RKO (cell line): Measurements from ENCODE around the gene ADAMTS17.
"Not testable (repeated sequence)": the region's sequence is repeated elsewhere in the genome, so short reads cannot be mapped to it uniquely, and the experiment has no call there.

Experiments
- DNase-seq: peaks from one replicate; pipeline ENCODE4 v3.0.0-alpha.2; 2016; ENCODE audit warnings: low spot score

Gene ADAMTS17

DNA sequence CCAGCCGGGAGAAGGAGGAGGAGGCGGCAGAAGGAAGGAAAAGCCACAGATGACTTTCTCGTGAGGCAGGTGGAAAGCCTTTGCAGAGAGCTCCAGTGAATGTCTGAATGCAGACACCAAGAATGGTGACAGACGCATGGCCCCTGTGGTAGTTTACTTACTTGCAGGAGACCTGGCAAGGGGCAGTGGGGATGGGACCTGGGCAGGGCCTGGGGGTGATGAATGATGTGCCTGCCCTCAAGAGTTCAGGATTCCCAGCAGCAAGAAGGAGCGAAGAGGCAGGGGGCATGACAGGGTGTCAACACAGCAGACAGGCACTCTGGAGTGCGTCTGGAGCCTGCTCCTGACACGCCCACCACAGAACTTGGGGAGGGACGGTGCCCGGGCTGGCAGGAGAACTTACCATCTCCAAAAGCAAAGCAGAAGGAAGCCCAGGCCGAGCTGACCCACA is 348.1 kb downstream of the ADAMTS17 start:
- DNase-seq = no peak

DNA sequence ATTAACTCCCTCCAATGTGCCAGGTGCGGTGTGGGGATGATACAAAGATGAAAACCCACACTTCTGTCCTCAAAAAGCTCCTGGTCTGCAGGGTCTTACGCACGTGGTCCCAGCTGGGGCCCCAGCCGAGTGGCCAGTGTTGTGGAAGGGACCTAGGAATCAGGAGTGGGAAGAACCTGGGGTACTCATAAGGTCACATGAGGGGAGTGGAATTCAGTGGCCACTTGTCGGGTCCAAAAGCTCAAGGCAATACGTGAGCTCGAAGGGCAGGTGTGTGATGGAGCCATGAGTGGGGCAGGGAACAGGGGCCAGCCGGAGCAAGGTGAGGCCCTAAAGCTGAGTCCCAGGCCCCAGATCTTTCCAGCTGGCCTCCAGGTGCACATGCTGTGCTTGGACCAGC is 348.5 kb downstream of the ADAMTS17 start:
- DNase-seq = no peak

DNA sequence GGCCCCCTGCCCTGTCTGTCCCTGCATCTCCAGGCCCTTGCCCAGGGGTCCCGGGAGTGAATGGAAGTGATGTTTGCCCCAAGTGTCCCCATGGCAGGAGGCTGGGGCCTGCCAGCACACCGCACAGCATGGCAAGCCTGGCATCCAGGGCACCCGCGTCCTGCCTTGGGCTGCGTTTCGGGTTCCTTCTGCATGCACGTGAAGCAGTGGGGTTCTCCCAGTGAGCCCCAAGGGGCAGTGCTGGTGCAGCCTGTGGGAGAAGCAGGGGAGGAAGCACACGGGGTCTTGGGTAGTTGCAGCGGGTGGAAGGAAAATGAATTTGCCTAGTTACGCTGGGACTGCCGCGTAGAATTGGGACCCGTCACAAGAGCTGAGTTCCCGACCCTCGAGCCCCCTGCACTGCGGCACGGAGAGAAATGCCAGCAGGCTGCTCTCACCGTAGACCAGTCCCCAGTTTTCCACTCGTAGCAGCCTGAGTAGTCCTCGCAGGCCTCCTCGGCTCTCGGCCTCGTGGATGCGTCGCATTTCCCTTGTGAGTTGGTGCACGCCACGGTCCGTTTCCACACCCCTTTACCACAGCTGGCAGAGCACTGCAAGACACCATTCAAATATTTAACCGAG is 349.1 kb downstream of the ADAMTS17 start:
- no peak for DNase-seq

DNA sequence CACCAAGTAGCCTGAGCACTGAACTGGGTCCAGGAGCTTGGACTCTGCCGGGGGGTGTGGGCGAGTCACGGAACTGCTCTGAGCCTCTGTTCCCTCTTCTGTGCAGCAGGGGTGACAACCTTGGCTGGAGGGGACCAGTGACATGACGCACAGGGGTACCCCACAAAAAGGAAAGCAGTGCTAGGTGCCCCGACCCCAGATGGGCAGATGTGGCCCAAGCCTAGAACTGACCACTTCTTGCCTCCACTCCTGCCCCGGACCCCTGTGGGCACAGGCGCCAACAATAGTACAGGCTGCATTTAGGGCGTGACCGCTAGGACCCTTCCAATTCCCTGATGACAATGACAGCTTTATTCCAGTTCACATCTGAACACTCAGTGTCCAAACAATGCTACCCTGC is 352.7 kb downstream of the ADAMTS17 start:
- DNase-seq = no peak

DNA sequence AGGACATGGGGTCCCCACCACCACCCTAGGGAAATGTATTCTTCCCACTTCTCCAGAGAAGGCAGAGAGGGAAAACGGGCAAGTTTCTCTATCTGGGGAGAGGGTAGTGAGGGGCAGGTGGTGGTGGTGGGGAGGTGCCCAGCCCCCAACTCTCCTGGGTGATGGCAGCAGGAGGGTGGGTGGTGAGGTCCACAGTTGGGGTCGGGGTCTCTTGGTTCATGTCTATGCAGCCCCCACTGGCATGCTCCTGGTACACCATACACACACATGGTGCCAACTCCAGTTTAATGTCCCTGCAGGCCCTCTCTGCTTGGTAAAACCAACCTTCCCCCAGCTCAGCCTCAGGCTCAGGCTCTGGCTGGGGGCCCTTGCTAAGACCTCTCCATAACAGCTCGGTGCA is 354.1 kb downstream of the ADAMTS17 start:
- DNase-seq = no peak

DNA sequence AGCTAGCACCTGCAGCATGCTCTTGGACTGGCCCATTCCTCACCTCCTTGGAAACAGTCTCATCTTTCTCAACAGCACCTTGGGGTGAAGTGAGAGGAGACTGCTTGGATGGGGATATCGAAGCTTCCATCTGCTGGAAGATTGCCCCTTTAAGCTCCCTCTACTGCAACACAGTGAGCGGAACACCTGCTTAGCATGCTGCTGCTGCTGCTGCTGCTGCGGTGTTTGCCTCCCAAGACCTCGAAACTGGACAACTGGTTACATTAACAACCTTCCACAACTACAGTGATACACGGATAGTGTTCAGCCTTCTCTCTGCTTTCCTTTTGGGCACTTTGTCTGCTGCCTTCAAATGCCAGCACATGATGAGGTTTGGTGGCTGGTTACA is 354.7 kb downstream of the ADAMTS17 start:
- no peak for DNase-seq

DNA sequence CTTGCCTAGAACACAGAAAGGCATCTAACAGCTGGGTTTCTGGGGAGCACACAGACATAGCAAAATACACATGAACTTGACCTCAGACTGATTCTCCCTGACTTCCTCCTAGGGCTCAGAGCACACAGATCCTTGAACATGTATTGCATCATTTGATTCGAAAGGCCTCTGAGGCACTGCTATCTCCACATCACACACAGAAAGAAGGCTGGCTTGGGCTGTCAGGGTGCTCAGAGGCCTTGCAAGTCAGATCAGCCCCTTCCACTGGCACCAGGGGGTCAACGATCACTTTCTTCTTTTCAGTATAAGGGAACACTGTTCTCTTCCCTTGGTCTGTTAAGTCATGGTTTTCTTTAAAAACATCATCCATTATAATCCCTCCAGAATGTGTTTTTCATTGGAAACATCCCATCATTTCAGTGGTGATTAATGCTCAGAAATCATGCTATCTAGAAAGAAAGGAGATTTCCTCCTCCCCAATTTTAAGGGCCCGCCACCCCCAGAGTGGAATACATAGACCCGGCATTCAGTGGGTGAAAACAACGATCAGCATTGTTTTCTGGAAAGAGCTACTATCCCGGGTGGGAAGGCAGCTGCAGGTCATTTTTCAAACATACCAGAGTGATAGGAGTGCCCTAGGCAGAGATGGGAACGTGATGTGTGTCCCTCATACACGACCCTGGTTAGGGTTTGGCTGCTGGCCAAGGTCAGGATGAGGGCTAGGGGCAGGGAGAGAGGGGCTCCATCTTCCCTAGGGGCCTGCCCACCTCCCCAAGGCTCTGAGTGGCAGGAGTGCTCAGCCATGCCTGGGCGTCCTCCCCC is 355.3 kb downstream of the ADAMTS17 start:
- no peak for DNase-seq

DNA sequence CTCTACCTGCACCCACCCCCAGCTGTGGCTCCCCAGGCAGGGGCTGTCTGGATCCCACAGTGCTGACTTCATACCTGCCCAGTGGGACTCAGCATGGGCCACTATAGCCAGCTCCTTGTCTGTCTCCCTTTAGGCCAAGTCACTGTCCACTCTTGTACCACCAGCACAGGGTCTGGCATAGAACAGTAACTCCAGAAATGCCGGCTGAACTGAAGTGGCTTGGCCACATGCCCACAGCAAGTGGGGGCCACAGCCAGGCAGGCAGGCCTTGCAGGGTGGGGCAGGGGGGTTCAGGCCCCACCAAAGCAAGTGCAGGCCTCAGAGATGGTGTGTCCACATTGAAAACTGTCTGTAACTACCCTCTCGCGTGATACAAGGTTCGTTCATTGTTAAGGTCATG is 355.9 kb downstream of the ADAMTS17 start:
- no peak for DNase-seq

DNA sequence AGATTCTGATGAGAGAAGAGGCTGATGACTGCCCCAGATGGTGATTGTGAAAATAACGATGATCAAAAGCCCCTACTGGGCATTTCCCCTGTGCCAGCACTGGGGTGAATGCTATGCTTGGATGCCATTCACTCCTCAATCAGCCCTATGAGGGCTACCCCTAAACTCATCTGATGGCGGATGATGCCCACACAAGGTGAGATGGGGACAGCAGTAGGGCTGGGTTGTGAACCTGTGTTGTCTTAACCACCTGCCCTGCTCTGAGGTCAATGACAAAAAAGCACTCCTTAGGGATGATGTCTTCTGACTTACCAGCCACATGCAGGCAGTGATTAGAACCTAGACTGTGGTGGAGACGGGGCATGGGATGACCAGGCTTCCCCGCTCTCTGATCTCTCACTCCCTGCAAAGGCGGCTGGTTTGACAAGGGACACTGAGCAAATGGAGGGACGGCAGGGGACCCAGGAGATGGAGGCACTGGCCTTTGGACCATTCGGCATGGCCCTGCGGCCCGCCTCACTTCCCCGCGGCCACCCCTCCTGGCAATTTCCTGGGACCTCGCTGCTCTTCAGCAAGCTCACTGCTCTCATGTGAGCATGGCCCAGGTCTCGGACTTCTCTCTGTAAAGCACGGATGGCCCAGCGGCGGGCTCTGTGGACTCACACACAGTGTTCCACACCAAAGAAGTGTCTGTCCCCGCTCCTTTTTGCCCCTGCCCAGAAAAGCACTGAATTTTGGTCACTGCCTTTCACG is 357.1 kb downstream of the ADAMTS17 start:
- no peak for DNase-seq

DNA sequence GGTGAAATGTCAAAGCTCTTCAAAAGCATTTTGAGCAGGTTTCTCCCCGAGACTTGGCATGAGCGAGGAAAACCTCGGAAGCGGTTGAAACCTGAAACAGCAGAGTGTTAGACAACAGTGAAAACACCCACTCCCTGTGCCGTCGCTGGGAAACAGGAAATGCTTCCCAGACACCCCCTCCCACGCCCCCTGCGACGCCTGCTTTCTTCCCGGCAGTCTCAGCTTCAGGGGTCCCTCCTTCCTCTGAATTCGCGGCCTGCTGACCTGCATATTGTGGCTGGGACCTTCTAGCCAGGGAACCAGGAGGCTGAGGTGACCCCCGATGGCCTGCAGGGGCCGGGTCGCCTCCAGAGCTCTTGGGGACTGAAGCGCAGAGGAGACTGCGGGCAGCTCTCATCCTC is 357.9 kb downstream of the ADAMTS17 start:
- no peak for DNase-seq

DNA sequence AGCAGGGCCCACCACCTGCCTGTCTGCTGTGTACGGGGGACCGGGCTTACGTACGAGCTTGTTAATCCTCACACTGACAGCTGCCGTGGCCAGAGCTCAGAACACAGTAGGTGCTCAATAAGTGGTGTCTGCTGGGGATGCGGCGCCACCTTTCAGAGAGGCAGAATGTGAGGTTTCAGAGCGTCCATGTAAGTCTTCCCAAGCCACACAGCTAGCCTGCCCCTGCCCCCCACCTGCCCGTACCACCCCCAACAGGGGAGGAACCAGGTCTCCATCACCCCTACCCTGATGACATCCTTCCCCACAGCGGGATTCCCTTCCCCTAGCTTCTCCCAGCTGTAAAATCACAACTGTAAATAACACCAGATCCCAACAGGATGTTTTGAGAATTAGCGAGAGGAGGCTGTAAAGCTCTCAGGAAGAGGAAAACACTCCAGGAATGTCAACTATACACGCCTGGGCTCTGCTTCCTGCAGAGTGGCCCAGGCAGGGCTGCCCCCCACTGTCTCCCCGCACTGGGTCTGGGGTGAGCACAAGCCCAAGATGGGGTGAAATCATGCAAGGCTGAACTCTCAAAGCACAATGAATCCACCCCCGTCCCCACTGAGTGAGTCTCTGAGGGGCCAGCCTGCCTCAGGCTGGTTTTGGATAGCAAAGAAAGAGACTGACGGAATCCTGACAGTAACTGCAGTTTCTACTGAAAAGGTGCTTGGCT is 358.4 kb downstream of the ADAMTS17 start:
- DNase-seq = no peak

DNA sequence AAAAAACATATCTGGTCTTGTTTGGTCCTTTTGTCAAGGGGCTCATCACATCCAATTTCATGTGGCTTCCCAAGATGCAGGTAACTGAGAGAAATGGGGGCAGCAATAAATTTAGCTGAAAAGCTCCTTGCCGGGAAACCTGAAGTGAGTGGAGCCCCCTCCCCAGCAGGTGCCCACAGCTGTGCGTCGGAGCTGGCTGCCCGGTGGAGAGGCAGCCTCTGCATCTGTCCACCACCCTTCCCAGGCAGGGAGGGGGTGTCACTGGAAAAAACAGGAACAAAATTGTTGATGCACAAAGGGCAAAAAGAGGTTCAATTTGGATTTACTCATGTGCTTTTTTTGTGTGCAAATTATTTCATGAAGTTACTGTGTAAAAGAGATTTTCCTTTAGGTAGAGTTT is 359.1 kb downstream of the ADAMTS17 start:
- no peak for DNase-seq

DNA sequence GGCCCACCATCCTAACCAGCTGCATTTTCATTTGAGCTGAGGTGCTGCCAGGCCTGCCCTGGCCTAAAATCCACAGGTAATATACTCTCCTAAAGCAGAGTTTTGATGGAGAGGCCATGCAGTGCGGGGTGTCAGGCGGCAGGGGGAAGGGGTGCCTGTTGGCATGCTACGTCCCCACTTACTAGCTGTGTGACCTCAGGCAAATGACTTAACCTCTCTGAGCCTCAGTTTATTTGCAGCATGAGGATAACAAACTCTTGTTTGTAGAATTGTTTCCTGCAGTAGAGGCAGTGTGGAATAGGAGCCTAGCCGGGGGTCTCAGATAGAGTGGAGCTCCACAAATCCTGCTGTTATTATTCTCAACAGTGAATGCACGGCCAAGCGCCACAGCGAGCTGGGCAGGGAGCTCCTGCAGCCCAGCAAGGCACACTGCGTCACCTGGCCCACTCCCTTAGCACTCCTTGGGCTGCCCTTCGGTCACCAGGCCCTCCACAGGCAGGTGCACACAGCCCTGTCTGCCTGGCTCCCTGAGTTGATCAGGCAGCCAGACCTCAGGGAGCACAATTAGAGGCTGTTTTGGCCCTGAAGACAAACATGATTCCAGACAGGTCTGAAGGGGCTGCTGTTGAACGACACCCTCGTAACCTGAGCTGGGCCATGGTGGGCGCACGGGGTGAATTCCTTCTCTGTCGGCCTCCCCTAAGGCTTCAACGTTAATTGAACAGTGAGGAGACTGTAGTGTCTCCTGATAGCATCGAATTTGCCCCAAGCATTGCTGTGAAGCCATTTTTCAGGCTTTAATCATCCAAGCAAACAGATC is 359.7 kb downstream of the ADAMTS17 start:
- DNase-seq = no peak

DNA sequence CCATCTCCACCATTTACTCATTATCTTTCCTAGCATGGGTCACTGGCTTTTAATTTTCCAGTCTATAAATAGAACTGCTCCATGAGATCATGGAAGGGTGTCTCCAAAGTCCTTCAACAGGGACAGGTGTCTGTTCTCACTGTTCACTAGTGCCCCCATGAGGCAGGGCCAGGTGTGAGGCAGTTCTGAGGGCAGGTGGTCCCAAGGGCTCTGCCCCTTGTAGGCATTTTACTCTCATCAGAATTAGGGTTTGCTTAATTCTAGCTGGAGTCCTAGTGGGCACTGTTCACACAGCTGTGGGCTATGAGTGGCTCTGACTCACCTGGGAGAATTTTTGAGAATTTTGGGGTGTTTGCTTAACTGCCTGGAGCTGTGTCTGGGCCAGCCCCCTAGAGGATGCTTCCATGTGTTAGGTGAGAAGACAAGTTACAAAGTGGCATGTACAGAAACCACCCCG is 360.6 kb downstream of the ADAMTS17 start:
- DNase-seq = peak; percentile 1

DNA sequence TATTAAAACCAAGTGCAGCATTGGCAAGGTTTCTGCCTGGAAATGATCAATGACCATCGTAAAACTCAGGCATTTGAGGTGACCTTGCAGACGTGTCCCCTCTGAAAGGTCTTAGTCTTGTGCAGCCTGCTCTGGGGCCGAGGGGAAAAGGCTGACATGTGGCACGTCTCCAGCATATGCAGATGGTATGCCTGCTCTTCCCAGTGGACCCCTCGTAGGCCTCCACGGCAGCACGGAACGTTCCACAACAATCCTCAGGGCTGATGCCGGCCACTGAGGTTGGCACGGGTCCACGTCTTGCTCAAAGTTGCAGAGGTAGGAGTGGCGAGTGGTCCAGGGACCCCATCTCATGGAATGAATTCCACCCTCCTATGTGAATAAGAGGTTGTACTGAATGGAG is 361.0 kb downstream of the ADAMTS17 start:
- no peak for DNase-seq

DNA sequence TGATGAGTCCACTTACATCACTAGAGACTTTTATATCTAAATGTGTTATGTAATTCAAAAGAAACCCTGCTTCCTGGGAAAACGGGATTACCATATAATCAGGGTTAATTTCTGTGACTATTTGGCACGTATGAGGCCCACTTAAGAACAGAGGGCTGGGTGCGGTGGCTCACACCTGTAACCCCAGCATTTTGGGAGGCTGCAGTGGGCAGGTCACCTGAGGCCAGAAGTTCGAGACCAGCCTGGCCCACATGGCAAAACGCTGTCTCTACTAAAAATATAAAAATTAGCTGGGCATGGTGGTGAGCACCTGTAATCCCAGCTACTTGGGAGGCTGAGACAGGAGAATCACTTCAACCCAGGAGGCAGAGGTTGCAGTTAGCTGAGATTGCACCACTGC is 361.9 kb downstream of the ADAMTS17 start:
- not testable (repeated sequence) for DNase-seq

DNA sequence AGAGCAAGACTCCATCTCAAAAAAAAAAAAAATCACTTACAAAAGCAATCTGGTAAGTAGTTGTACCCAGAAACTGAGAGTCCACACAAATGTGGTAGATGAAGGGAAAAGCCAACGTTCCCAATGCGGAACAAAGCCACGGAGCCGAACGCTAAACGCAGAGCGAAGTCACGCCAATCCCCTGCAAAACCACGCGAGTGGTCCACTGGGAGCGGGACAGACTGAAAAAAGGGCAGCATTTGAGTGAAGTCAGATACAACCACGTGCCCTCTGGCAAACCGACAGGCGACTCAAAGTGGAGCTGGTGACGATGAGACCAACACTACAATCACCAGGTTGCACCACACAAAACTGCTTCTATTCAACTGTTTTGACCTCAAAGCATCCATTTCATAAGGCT is 362.4 kb downstream of the ADAMTS17 start:
- DNase-seq = no peak

DNA sequence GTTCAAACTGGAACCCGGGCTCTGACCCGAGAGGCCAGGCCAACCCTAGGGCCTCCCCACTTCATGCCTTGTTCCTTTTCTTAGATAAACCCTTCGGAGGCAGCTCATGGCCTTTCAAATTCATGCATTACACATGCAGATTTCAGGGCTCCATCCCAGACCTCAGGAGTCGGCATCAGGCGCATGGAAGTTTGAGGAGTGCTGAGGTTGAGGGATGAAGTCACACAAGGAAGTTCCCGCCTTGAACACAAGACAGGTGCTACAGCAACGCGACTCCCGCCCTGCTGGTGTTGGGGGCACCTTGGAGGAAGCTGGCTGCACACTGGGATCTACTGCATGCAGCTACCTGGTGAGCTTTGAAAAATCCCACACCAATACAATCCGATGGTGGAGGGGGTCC is 363.3 kb downstream of the ADAMTS17 start:
- no peak for DNase-seq

DNA sequence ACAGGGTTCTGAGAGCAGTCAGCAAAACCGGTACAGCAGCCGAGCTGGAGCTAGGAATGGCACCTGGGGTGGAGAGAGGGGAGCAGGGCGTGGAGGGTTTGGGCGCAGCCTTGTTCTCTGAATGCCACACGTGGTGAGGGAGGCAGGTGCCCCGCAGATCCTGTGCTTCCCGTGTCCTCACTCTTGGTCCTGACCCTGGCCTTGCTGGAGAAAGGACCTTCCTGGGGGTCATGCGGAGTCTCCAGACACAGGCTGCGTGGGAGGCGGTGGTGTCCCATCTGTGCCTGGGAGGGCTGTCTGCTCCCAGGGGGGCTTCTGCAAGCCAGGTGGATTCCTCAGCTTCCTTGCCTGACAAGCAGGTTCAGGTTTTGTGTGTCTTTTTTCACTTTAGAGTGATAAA is 363.8 kb downstream of the ADAMTS17 start:
- no peak for DNase-seq

DNA sequence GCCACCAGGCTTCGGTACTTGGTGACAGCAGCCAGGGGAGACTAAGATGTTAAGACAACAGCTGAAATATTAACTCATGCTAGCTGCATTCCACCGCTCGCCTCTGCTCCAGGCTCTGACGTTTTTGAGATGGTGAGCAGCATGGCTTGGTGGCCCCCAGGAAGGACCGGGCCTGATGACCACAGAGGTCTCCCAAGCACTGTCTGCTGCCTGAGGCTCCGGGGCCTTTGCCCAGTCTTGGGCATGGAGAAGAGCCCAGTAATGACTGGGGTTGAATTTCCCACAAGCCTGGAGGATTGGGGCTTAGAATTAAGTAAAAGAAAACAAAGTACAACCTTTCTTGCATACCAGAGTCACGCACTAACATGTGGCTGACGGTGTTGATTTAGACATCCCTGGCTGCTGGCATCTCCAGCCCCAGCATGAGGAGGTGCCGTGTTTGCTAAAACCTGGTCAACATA is 364.9 kb downstream of the ADAMTS17 start:
- no peak for DNase-seq

DNA sequence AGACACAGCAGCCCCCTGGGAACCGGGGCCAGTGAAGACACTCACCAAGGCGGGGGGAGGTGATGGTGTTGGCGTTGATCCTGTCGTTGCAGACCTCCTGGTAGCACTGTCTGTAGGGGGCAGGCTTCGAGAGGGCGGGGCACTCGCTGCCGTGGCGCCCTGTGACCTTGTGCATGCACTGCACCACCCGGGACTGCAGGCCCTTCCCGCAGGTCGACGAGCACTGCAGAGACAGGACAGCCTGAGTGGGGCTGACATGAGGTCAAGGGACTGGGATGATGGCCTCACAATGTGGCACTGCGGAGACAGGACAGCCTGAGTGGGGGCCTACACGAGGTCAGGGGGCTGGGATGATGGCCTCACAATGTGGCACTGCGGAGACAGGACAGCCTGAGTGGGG is 365.8 kb downstream of the ADAMTS17 start:
- no peak for DNase-seq
